ENCODE results near the gene SYT12. TPM values are rescaled to one million over a fixed set of nuclear protein-coding genes. Genes with fewer than 3 reads are reported as not detected.

The SYT12 gene
- total and polyA plus RNA-seq, 2 of the 8 experiments (the other 6 are each of a cell fraction or from before 2014, with no cell fraction given) = 1.4 to 3.3 TPM

- CTCF ChIA-PET (ENCODE audit: partially characterized antibody) = interaction anchor here (0.6 to 5.2 kb wide), 9 partner anchors 11 to 178 kb away, joined by 3 to 23 read pairs (median 4); no protein-coding TSS in a partner anchor
- Histone ChIP-seq H4K91ac (replicated peaks; ENCODE audit: insufficient read length, low read length) (no peak overlapping the region), H3K27me3 (replicated peaks in 1 of 4; ENCODE audit: control insufficient read depth in 3 of 4, extremely low read depth in 1 of 4, insufficient read depth in 3 of 4, low read length in 3 of 4) (no peaks in the 10 kb centered on the region), H3K79me2 (ENCODE audit: control insufficient read depth in 1 of 2, insufficient read depth in 2 of 2, low read length in 2 of 2) (no peaks in the 10 kb centered on the region), H3K27ac (ENCODE audit: low read depth, low read length) (no peak overlapping the region), H3K4ac (replicated peaks; ENCODE audit: insufficient read length, low read depth, low read length) (no peak overlapping the region), H3K56ac (replicated peaks; ENCODE audit: insufficient read length, low read depth, low read length) (no peak overlapping the region), H3K23me2 (ENCODE audit: low read depth, low read length) (no peaks in the 10 kb centered on the region; the same call in 1 of the 2 replicates), H3K14ac (ENCODE audit: insufficient read length) (no peak overlapping the region), H3K18ac (ENCODE audit: extremely low read depth, low read length) (no peak overlapping the region), H2BK120ac (replicated peaks; ENCODE audit: low read depth, low read length) (no peak overlapping the region), H4K8ac (ENCODE audit: extremely low read depth, insufficient read depth, low read length) (no peak overlapping the region), H2BK20ac (ENCODE audit: low read length) (0 out of 2 replicates have a peak overlapping the region, but pooled peaks have one; percentile 55), H2AK5ac (ENCODE audit: low read depth, low read length) (no peak overlapping the region), H4K5ac (ENCODE audit: insufficient read length, low read depth, low read length) (no peak overlapping the region), H2AFZ (ENCODE audit: low read length) (no peak overlapping the region), H3K79me1 (ENCODE audit: low read depth, low read length) (0 out of 2 replicates have a peak, but pooled peaks cover 2% of the 10 kb centered on the region), H3K4me2 (ENCODE audit: insufficient read depth in 1 of 2, low read depth in 2 of 2, low read length in 2 of 2) (no peak overlapping the region), H3K9me3 (ENCODE audit: insufficient read depth in 2 of 2, low read depth in 1 of 2, low read length in 1 of 2) (no peaks in the 10 kb centered on the region), H4K20me1 (replicated peaks in 1 of 2; ENCODE audit: control insufficient read depth in 1 of 2, insufficient read depth in 2 of 2, low read length in 2 of 2) (no peaks in the 10 kb centered on the region), H3K23ac (ENCODE audit: insufficient read length) (no peak overlapping the region), H2BK15ac (ENCODE audit: low read length) (no peak overlapping the region), H3K4me1 (replicated peaks in 1 of 4; ENCODE audit: control insufficient read depth in 3 of 4, insufficient read depth in 4 of 4, low read length in 3 of 4) (peaks cover 0 to 3% (median 1%) of the 10 kb centered on the region in 4 experiments; a peak in 1 of 7 replicates), H2BK5ac (ENCODE audit: low read depth, low read length) (no peak overlapping the region), H2BK12ac (ENCODE audit: low read depth, low read length) (0 out of 2 replicates have a peak overlapping the region, but pooled peaks have one; percentile 17), H3K36me3 (ENCODE audit: control insufficient read depth in 2 of 4, insufficient read depth in 4 of 4, low read length in 3 of 4) (no peaks in the 10 kb centered on the region), H3K9ac (replicated peaks in 1 of 4; ENCODE audit: extremely low read depth in 1 of 4, low read depth in 3 of 4, low read length in 3 of 4) (no peak overlapping the region), H3K4me3 (ENCODE audit: extremely low read depth in 1 of 4, insufficient read depth in 2 of 4, low read depth in 3 of 4, low read length in 4 of 4) (no peak overlapping the region)
- FAIRE-seq (no peak), DNase-seq (ENCODE audit: low read depth in 1 of 2, low spot score in 2 of 2) (no peak)
- POLR2A ChIA-PET (ENCODE audit: partially characterized antibody) = interaction anchor here (0.6 to 4.0 kb wide), 4 partner anchors 11 to 156 kb away, joined by 3 to 19 read pairs (median 4); no protein-coding TSS in a partner anchor
- 93% methylated on average over 8 of the region's 8 CpGs; no CpG with 5 or more reads in 1 of the 2 experiments for WGBS, 2 experiments (ENCODE audit: extremely low coverage in 1 of 2, insufficient coverage in 1 of 2, insufficient read length in 1 of 2, insufficient replicate concordance in 2 of 2, low coverage in 1 of 2, low lambda C conversion rate in 2 of 2, missing lambda C conversion rate in 1 of 2)
- TF ChIP-seq JUND (IDR thresholded peaks at IDR 0.05; ENCODE audit: low read length) = no peak
- no peak for TF ChIP-seq FOSL1 (IDR thresholded peaks at IDR 0.05; ENCODE audit: insufficient read depth, low read depth, low read length)
- TF ChIP-seq KDM4A (IDR thresholded peaks at IDR 0.05; ENCODE audit: low read depth, low read length, severe bottlenecking) = no peak
- TF ChIP-seq MAFK (IDR thresholded peaks at IDR 0.05; ENCODE audit: low read depth, low read length) = no peak
- no peak for TF ChIP-seq CTCF (IDR thresholded peaks at IDR 0.05; ENCODE audit: control extremely low read depth in 1 of 3, insufficient read depth in 1 of 3, low read depth in 1 of 3, low read length in 3 of 3)
- no peak for TF ChIP-seq KDM1A (IDR thresholded peaks at IDR 0.05; ENCODE audit: borderline replicate concordance, low read length)
- TF ChIP-seq SIRT6 (IDR thresholded peaks at IDR 0.05; ENCODE audit: low read length) = no peak
- TF ChIP-seq CBX8 (IDR thresholded peaks at IDR 0.05; ENCODE audit: borderline replicate concordance, low read depth, low read length) = no peak
- TF ChIP-seq SIN3A (conservative IDR thresholded peaks at IDR 0.05 in 1 of 2, IDR thresholded peaks at IDR 0.05 in 1 of 2; ENCODE audit: low read depth in 1 of 2, low read length in 2 of 2) = no peak
These were observed 60.9 kb downstream of the SYT12 start for GRCh38 chr11:67083786-67084366.
